HG03196 (cell line): ENCODE measurements around the gene POU2F1.

ENCODE experiments used
- ATAC-seq: cut with Tn5 transposase; IDR thresholded peaks from one replicate; pipeline ENCODE4 v1.9.1; 2021; ENCODE audit not compliant: unreplicated experiment

POU2F1 gene

GRCh38 chr1:167357305-167357704 is 136.6 kb downstream of the POU2F1 start:
- no peak for ATAC-seq

GRCh38 chr1:167359295-167359694 is 138.6 kb downstream of the POU2F1 start:
- no peak for ATAC-seq

GRCh38 chr1:167360120-167360519 is 139.4 kb downstream of the POU2F1 start:
- no peak for ATAC-seq

GRCh38 chr1:167362638-167363037 is 142.0 kb downstream of the POU2F1 start:
- no peak for ATAC-seq

GRCh38 chr1:167364826-167365225 is 144.1 kb downstream of the POU2F1 start:
- ATAC-seq: no peak

- ATAC-seq: no peak
Observed at GRCh38 chr1:167365360-167365759, 144.7 kb downstream of the POU2F1 start.

- no peak for ATAC-seq
Observed at GRCh38 chr1:167367705-167368104, 147.0 kb downstream of the POU2F1 start.

- no peak for ATAC-seq
Observed at GRCh38 chr1:167369175-167369574, 148.5 kb downstream of the POU2F1 start.

GRCh38 chr1:167369933-167370332 is 149.2 kb downstream of the POU2F1 start:
- ATAC-seq: no peak

- no peak for ATAC-seq
Observed at GRCh38 chr1:167371030-167371429, 150.3 kb downstream of the POU2F1 start.

- no peak for ATAC-seq
Observed at GRCh38 chr1:167373398-167373797, 152.7 kb downstream of the POU2F1 start.

- no peak for ATAC-seq
Observed at GRCh38 chr1:167373986-167374385, 153.3 kb downstream of the POU2F1 start.

- no peak for ATAC-seq
Observed at GRCh38 chr1:167375949-167376348, 155.3 kb downstream of the POU2F1 start.

- no peak for ATAC-seq
Observed at GRCh38 chr1:167387251-167387910, 166.7 kb downstream of the POU2F1 start.

GRCh38 chr1:167388976-167389375 is 168.3 kb downstream of the POU2F1 start:
- no peak for ATAC-seq

- ATAC-seq: no peak
Observed at GRCh38 chr1:167392200-167392696, 171.6 kb downstream of the POU2F1 start.

GRCh38 chr1:167400359-167400953 is 179.8 kb downstream of the POU2F1 start:
- ATAC-seq: no peak

- no peak for ATAC-seq
Observed at GRCh38 chr1:167401260-167401873, 180.7 kb downstream of the POU2F1 start.

- ATAC-seq: no peak
Observed at GRCh38 chr1:167404161-167404888, 183.6 kb downstream of the POU2F1 start.

- no peak for ATAC-seq
Observed at GRCh38 chr1:167404908-167405307, 184.2 kb downstream of the POU2F1 start.

- ATAC-seq: no peak
Observed at GRCh38 chr1:167408355-167408754, 187.7 kb downstream of the POU2F1 start.

GRCh38 chr1:167409183-167409582 is 188.5 kb downstream of the POU2F1 start:
- no peak for ATAC-seq
